Stimulated activated CD8-positive, alpha-beta memory T cell treated with anti-CD3 and anti-CD28 coated beads, Interleukin-12 subunit alpha, Interleukin-12 subunit beta, amount 100 ng/mL, for 24 hours (primary cell): ENCODE results near the gene CAPZB.
"Not testable (repeated sequence)": the region's sequence is repeated elsewhere in the genome, so short reads cannot be mapped to it uniquely, and the experiment has no call there.

Experiments
- DNase-seq: peaks from one replicate; pipeline ENCODE4 v3.0.0-alpha.2; 2020; ENCODE audit errors: extremely low read depth

The CAPZB gene

DNA sequence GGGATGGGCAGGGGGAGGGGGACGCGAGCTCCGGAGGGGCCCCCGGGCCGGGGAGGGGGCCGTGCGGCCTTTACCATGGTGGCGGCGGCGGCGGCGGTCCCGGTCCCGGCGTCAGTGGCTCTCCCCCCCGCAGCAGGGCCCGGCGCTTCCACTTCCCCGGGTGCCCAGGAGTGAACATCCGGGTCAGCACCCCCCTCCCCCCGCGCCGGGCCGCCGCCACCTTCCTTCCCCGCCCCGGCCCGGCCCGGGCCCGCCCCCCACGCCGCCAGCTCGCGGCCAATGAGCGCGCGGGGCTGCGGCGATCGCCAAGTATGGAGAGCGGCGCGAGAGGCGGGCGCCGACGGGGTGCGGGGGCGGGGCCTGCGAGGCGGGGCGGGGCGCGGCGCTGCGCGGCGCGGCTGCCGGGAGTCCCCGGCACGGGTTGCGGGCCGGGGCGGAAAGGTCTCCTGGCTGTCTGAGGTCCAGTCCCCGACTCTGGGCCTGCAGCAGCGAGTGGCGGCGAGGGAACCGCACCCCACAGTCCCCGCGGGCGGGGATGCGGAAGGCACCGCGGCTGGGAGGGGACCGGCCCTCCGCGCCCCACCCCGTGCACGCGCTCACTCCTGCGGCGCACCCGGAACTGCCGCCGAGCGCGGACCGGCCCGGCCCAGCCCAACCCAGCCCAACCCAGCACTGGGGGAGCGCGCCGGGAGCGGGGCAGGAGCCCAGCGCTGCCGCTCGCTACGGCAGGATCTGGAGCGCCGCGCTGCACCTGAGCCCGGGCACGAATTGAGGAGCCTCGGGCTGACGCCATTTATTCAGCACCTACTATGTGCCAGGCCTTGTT lies at the start of gene CAPZB:
Gene CAPZB, minus strand, starts transcription at position 178 of the 826 bp plus-strand sequence. Its CDS starts 101 bp downstream, at position 77.
- peak; percentile 92 for DNase-seq

DNA sequence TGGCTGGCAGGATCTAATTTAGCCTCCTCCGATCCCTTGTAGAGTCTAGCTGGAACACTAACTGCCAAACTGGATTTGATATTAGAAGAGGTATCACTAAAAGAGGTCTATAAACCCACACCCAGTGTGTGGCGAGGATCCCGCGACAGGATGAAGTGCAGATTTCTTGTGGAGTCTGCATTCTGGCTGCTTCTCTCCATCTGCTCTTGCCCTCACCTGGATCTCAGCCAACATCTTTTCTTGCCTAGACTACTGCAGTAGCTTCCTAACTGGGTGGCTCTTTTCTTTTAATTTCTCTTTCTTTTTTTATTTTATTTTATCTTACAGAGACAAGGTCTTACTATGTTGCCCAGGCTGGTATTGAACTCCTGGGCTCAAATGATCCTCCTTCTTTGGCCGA lies 48.9 kb upstream of the CAPZB start:
- no peak for DNase-seq

GRCh38 chr1:19533626-19534025 lies 48.3 kb upstream of the CAPZB start:
- no peak for DNase-seq

DNA sequence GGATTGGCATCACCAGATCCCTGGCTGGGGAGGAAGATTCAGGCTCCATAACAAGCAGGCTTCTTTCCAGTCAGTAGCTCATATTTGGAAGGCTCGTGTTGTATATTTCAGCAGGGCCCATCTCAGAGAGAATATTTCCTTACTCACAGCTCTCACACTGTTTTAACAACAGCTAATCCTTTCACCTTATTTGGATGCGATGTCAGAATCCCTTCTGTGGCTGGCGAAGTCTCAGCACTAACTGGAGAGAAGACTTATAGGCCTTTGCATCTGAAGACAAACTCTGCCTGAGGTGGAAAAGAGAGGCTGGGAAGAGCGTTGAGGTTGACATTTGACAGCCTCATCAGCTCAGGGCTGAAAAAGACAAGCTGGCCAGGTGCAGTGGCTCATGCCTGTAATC lies 47.2 kb upstream of the CAPZB start:
- no peak for DNase-seq

- DNase-seq: no peak
Measured at GRCh38 chr1:19529664-19530063, 44.3 kb upstream of the CAPZB start.

- DNase-seq: no peak
Measured at GRCh38 chr1:19528438-19528837, 43.1 kb upstream of the CAPZB start.

GRCh38 chr1:19525607-19526545 lies 40.5 kb upstream of the CAPZB start:
- no peak for DNase-seq

- no peak for DNase-seq
Measured at GRCh38 chr1:19524791-19525190, 39.5 kb upstream of the CAPZB start.

GRCh38 chr1:19522570-19522969 lies 37.2 kb upstream of the CAPZB start:
- DNase-seq: not testable (repeated sequence)

- no peak for DNase-seq
Measured at GRCh38 chr1:19521411-19521810, 36.1 kb upstream of the CAPZB start.

DNA sequence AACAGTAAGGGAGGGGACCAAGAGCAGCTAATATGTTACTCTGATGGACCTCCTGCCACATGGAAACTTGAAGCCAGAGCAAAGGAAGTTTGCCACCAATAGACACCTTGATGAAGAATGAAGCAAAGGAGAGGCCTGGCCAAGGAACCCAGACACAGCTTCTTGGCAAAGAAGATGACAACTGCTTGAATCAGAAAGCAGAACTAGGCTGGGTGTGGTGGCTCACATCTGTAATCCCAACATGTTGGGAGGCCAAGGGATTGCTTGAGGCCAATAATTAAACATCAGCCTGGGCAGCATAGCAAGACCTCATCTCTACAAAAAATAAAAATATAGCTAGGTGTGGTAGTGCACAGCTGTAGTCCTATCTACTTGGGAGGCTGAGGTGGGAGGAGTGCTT lies 31.7 kb upstream of the CAPZB start:
- DNase-seq: no peak

GRCh38 chr1:19515201-19515600 lies 29.9 kb upstream of the CAPZB start:
- DNase-seq: no peak

DNA sequence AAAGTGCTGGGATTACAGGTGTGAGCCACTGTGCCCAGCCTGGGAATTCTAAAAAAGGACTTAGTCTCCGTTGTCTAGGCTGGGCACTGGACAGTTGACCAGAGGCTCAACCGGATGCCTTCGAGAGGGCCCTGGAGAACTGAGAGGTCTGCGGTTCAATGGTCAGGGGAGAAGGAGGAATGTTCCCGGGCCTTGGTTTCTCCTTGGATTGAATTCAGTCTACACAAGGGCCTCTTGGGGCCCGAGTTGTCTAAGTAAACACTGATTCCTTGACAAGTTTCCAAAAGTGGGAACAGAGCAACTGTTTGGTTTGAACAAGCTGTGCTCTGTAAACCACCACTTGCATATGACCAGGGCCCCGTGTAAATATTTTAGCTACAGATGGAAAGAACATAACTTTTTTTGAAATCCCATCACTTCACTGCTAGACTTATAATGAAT lies 29.1 kb upstream of the CAPZB start:
- no peak for DNase-seq

DNA sequence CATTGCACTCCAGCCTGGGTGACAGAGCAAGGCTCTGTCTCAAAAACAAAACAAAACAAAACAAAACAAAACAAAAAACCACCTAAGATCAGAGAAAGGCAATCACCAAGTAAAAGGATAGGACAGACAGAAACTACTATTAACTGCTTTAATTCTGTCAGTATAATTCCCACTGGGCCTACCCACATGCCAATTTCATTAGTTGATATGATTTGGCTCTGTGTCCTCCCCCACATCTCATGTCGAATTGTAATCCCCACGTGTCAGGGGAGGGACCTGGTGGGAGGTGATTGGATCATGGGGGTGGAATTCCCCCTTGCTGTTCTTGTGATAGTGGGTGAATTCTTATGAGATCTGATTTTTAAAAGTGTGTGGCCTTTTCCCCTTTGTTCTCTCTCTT lies 27.2 kb upstream of the CAPZB start:
- DNase-seq: no peak

DNA sequence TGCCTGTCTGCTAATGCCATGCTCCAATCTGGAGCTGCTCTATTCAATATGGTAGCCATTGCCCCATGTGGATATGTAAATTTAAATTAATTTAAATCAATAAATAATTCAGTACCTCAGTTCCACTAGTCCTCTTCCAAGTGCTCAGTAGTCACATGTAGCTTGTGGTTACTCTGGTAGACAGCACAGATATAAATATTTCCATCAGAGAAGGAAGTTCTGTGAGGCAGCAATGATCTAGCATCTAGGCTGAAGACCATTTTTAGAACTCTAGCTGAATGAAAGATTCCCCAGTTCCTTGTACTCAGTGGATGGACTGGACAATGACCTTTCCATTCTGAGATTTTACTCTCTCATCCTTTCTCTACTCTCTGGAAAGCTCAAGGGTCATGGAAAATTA lies 25.8 kb upstream of the CAPZB start:
- DNase-seq: no peak

DNA sequence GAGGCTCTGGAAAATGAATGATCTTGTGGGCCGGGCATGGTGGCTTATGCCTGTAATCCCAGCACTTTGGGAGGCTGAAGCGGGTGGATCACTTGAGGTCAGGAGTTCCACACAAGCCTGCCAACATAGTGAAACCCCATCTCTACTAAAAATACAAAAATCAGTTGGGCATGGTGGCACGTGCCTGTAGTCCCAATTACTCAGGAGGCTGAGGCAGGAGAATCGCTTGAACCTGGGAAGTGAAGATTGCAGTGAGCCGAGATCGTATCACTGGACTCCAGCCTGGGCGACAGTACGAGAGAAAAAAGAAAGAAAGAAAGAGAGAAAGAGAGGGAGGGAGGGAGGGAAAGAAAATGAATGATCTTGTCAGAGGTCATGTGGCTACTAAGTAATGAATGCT lies 24.3 kb upstream of the CAPZB start:
- not testable (repeated sequence) for DNase-seq

DNA sequence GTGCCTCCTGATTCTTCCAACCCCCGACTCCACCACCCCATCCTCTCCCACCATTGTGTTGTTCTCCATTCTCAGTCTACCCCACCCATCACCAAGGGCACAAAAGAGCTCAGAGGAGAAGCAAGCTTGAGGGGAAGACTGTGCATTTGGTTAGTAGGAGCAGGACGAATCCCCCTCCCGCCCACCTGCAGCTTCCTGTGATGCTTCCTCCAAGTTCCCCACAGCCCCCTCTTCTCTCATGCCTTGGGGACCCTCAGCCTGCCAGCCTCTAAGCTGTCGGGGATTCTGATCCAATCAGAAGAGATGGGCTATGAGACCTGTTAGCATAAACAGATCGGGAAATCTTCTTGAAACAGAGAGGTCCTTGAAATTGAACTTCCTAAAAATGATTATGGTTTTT lies 22.2 kb upstream of the CAPZB start:
- no peak for DNase-seq

GRCh38 chr1:19505693-19506457 lies 20.5 kb upstream of the CAPZB start:
- no peak for DNase-seq

DNA sequence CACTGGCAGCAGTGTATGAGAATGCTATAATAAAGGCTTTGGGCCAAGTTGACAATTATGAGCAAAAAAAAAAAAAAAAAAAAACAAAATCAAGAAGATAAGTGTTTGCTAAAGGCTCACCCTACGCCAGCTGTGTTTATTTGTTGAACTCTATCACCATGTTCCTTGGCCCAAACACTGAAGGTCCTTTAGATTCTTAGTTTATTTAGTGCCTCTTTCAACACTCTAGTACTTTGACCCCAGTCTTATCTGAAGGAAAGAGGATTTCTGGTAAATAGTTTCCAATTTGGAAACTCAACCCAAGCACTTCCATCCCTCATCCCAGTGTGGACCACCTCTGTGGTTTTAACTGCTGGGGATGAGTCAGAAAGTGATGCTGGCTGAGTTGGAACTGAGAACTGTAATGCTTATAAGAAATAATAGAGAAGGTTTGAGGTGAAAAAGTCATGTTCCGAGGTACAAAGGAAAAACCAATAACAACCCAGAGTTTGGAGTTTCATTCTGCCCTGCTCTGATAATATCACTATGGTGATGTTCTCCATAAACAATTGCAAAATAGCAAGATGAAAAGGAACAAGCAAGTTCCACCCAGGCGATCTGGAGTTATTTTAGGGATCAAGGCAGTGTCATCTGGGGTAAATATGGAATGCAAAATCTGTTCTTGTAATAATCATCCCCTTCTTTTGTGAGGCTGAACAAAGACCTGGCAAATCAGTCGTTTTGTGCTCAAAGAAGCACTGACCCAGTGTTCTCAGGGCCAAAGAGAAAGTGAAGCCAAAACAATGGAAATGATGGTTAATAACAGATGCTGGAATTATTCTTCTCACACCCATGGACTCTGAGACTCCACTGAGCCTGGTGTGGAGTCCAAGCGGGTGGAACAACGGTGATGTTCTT lies 19.7 kb upstream of the CAPZB start:
- no peak for DNase-seq

DNA sequence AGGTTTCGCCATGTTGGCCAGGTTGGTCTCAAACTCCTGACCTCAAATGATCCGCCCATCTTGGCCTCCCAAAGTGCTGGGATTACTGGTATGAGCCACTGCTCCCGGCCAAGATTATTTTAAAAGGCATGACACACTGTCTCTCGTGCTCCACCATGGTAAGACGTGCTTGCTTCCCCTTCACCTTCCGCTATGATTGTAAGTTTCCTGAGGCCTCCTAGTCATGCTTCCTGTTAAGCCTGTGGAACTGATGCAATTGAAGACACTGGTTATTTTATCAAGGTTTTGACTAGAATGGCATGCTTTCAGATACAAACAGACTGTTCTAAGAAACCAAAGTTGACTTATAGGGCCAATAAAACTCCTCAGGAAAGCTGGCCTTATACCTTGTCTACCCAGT lies 16.9 kb upstream of the CAPZB start:
- not testable (repeated sequence) for DNase-seq

- not testable (repeated sequence) for DNase-seq
Measured at GRCh38 chr1:19499887-19500286, 14.5 kb upstream of the CAPZB start.
